ENCODE results near the gene DISC1.
A peak's percentile ranks its signal among the peaks of the same experiment; 100 is the strongest.
"Not testable (repeated sequence)": the region's sequence is repeated elsewhere in the genome, so short reads cannot be mapped to it uniquely, and the experiment has no call there.

DISC1 gene

GRCh38 chr1:231865331-231865730 is 238.7 kb downstream of the DISC1 start:
- DNase-seq = no peak

- peak; percentile 38 for DNase-seq
These were observed 240.1 kb downstream of the DISC1 start for GRCh38 chr1:231866392-231867331.

- DNase-seq = no peak
These were observed 241.0 kb downstream of the DISC1 start for GRCh38 chr1:231867607-231868006.

- no peak for DNase-seq
These were observed 242.8 kb downstream of the DISC1 start for GRCh38 chr1:231869364-231869763.

- no peak for DNase-seq
These were observed 244.9 kb downstream of the DISC1 start for GRCh38 chr1:231871471-231871870.

- DNase-seq = no peak
These were observed 245.3 kb downstream of the DISC1 start for GRCh38 chr1:231871878-231872277.

- DNase-seq = no peak
These were observed 245.9 kb downstream of the DISC1 start for GRCh38 chr1:231872461-231872910.

GRCh38 chr1:231878737-231879136 is 252.1 kb downstream of the DISC1 start:
- no peak for DNase-seq

GRCh38 chr1:231879296-231879695 is 252.7 kb downstream of the DISC1 start:
- DNase-seq = no peak

GRCh38 chr1:231882333-231882732 is 255.7 kb downstream of the DISC1 start:
- no peak for DNase-seq

GRCh38 chr1:231882790-231883189 is 256.2 kb downstream of the DISC1 start:
- no peak for DNase-seq

GRCh38 chr1:231883382-231883781 is 256.8 kb downstream of the DISC1 start:
- peak; percentile 9 for DNase-seq

GRCh38 chr1:231885209-231885854 is 258.7 kb downstream of the DISC1 start:
- DNase-seq = no peak

- DNase-seq = no peak
These were observed 260.6 kb downstream of the DISC1 start for GRCh38 chr1:231887166-231887565.

GRCh38 chr1:231887866-231888265 is 261.3 kb downstream of the DISC1 start:
- no peak for DNase-seq

- DNase-seq = no peak
These were observed 264.2 kb downstream of the DISC1 start for GRCh38 chr1:231890791-231891190.

GRCh38 chr1:231893400-231894102 is 267.0 kb downstream of the DISC1 start:
- no peak for DNase-seq

- no peak for DNase-seq
These were observed 270.2 kb downstream of the DISC1 start for GRCh38 chr1:231896806-231897205.

- no peak for DNase-seq
These were observed 272.5 kb downstream of the DISC1 start for GRCh38 chr1:231899046-231899445.

GRCh38 chr1:231899713-231900435 is 273.3 kb downstream of the DISC1 start:
- no peak for DNase-seq

- DNase-seq = no peak
These were observed 277.0 kb downstream of the DISC1 start for GRCh38 chr1:231903586-231904081.

- not testable (repeated sequence) for DNase-seq
These were observed 280.7 kb downstream of the DISC1 start for GRCh38 chr1:231907310-231907709.

GRCh38 chr1:231913493-231913892 is 286.9 kb downstream of the DISC1 start:
- no peak for DNase-seq
